Measurements from ENCODE around the gene CPVL.

The CPVL gene

GRCh38 chr7:29190349-29191045, 44.2 kb upstream of the CPVL start:
- no peaks in the 10 kb centered on the region for H3K79me2 ChIP-seq (ENCODE audit: insufficient read depth, low read length)
- no peak overlapping the region for H3K27ac ChIP-seq (ENCODE audit: low read length)
- no peaks in the 10 kb centered on the region for H3K27me3 ChIP-seq (ENCODE audit: insufficient read depth, low read length, poor library complexity)
- no peaks in the 10 kb centered on the region for H3K9me3 ChIP-seq (ENCODE audit: insufficient read depth, low read length, severe bottlenecking)
- ATAC-seq (ENCODE audit: insufficient read depth, low read depth) (no peak), DNase-seq (no peak)
- no peak overlapping the region for H3K9ac ChIP-seq (ENCODE audit: low read depth, low read length)
- no peak overlapping the region for H3K4me3 ChIP-seq (ENCODE audit: low read depth in 1 of 2, low read length in 2 of 2)
- TF ChIP-seq EZH2 (IDR thresholded peaks at IDR 0.05; ENCODE audit: borderline replicate concordance, low read depth, low read length, severe bottlenecking), result no peak
- no peak for TF ChIP-seq CTCF (IDR thresholded peaks at IDR 0.05; ENCODE audit: borderline replicate concordance, extremely low read depth, low read length, poor library complexity, severe bottlenecking)
- H3K4me2 ChIP-seq (ENCODE audit: insufficient read depth, low read length), result no peak overlapping the region
- no peak overlapping the region for H2AFZ ChIP-seq (ENCODE audit: low read depth, low read length)
- peaks cover 10% of the 10 kb centered on the region; the same call in 1 of the 2 replicates for H3K4me1 ChIP-seq (ENCODE audit: insufficient read depth, low read length)
- H3K36me3 ChIP-seq (ENCODE audit: insufficient read depth, low read length), result no peaks in the 10 kb centered on the region
- H4K20me1 ChIP-seq (ENCODE audit: insufficient read depth, low read length), result no peaks in the 10 kb centered on the region

DNA sequence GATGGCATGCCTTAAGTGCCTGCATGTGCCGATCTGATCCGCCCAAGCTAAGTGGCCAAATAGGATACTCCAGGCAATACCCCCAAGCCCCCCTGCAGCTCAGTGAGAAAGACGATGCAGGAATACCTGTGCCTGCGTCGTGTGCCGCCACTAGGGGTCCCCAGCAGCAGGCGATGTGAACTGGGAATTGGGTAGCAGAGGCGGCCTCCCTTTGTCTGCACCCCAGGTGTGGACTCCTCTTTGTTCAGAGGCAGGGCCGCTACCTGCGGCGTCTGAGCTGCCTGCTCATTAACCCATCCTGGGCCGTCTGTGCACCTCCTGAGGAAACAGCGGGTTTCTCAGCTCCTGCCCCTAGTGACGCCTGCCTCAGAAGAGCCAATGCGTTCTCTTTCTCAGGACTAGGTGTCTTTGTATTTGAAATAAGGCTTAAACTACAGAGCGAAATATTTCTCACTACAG, 43.4 kb upstream of the CPVL start:
- Histone ChIP-seq H3K27ac (ENCODE audit: low read length) (no peak overlapping the region), H3K9me3 (ENCODE audit: insufficient read depth, low read length, severe bottlenecking) (no peaks in the 10 kb centered on the region), H4K20me1 (ENCODE audit: insufficient read depth, low read length) (no peaks in the 10 kb centered on the region), H3K9ac (ENCODE audit: low read depth, low read length) (no peak overlapping the region), H3K27me3 (ENCODE audit: insufficient read depth, low read length, poor library complexity) (no peaks in the 10 kb centered on the region), H3K79me2 (ENCODE audit: insufficient read depth, low read length) (no peaks in the 10 kb centered on the region), H3K4me1 (ENCODE audit: insufficient read depth, low read length) (peaks cover 6% of the 10 kb centered on the region; the same call in 1 of the 2 replicates), H3K36me3 (ENCODE audit: insufficient read depth, low read length) (no peaks in the 10 kb centered on the region), H3K4me2 (ENCODE audit: insufficient read depth, low read length) (no peak overlapping the region), H3K4me3 (ENCODE audit: low read depth in 1 of 2, low read length in 2 of 2) (no peak overlapping the region), H2AFZ (ENCODE audit: low read depth, low read length) (no peak overlapping the region)
- ATAC-seq (ENCODE audit: insufficient read depth, low read depth), result peak; percentile 71
- DNase-seq, result peak; percentile 56
- peak; percentile 85 for TF ChIP-seq CTCF (IDR thresholded peaks at IDR 0.05; ENCODE audit: borderline replicate concordance, extremely low read depth, low read length, poor library complexity, severe bottlenecking)
- TF ChIP-seq EZH2 (IDR thresholded peaks at IDR 0.05; ENCODE audit: borderline replicate concordance, low read depth, low read length, severe bottlenecking), result no peak

- no peak overlapping the region for H2AFZ ChIP-seq (ENCODE audit: low read depth, low read length)
- H3K36me3 ChIP-seq (ENCODE audit: insufficient read depth, low read length), result no peaks in the 10 kb centered on the region
- H4K20me1 ChIP-seq (ENCODE audit: insufficient read depth, low read length), result no peaks in the 10 kb centered on the region
- H3K9ac ChIP-seq (ENCODE audit: low read depth, low read length), result no peak overlapping the region
- TF ChIP-seq EZH2 (IDR thresholded peaks at IDR 0.05; ENCODE audit: borderline replicate concordance, low read depth, low read length, severe bottlenecking) (no peak), CTCF (IDR thresholded peaks at IDR 0.05; ENCODE audit: borderline replicate concordance, extremely low read depth, low read length, poor library complexity, severe bottlenecking) (no peak)
- H3K27me3 ChIP-seq (ENCODE audit: insufficient read depth, low read length, poor library complexity), result no peaks in the 10 kb centered on the region
- no peak for ATAC-seq (ENCODE audit: insufficient read depth, low read depth)
- no peaks in the 10 kb centered on the region for H3K79me2 ChIP-seq (ENCODE audit: insufficient read depth, low read length)
- H3K4me1 ChIP-seq (ENCODE audit: insufficient read depth, low read length), result no peaks in the 10 kb centered on the region
- no peak overlapping the region for H3K27ac ChIP-seq (ENCODE audit: low read length)
- no peaks in the 10 kb centered on the region for H3K9me3 ChIP-seq (ENCODE audit: insufficient read depth, low read length, severe bottlenecking)
- DNase-seq, result no peak
- no peak overlapping the region for H3K4me3 ChIP-seq (ENCODE audit: low read depth in 1 of 2, low read length in 2 of 2)
- H3K4me2 ChIP-seq (ENCODE audit: insufficient read depth, low read length), result no peak overlapping the region
These were observed 39.3 kb upstream of the CPVL start for GRCh38 chr7:29185613-29186012.
